Osteoblast (primary cell): ENCODE data around the gene VILL. TPM values are rescaled to one million over a fixed set of nuclear protein-coding genes. Genes with fewer than 3 reads are reported as not detected.

ENCODE experiments used
- DNase-seq: peaks from one replicate; pipeline ENCODE4 v3.0.0; 2011; ENCODE audit warnings: low spot score, mixed read lengths; ENCODE audit not compliant: insufficient read length; ENCODE audit errors: missing footprints
- H2AFZ ChIP-seq: 2 replicates; pipeline ENCODE4 v1.6.0; 2011; ENCODE audit warnings: mild to moderate bottlenecking, low read length
- H3K27ac ChIP-seq: 2 replicates; pipeline ENCODE4 v1.5.1; 2011; ENCODE audit warnings: mild to moderate bottlenecking, low read depth, low read length, moderate library complexity
- H3K27me3 ChIP-seq: 2 replicates; pipeline ENCODE4 v1.6.0; 2012; ENCODE audit warnings: mild to moderate bottlenecking, control low read depth, inconsistent platforms, low read length, moderate library complexity; ENCODE audit not compliant: insufficient read depth
- H3K36me3 ChIP-seq: 2 replicates; pipeline ENCODE4 v1.5.1; 2011; ENCODE audit warnings: mild to moderate bottlenecking, low read length, control low read depth, moderate library complexity; ENCODE audit not compliant: insufficient read depth
- H3K4me1 ChIP-seq: 2 replicates; pipeline ENCODE4 v1.5.1; 2011; ENCODE audit warnings: mild to moderate bottlenecking, low read length, control low read depth, moderate library complexity; ENCODE audit not compliant: insufficient read depth
- H3K4me2 ChIP-seq: 2 replicates; pipeline ENCODE4 v1.6.0; 2011; ENCODE audit warnings: mild to moderate bottlenecking, low read length; ENCODE audit not compliant: insufficient read depth
- H3K4me3 ChIP-seq: fragments of 200-600 bp; sonication (generic); 3 replicates; pipeline ENCODE4 v1.5.1; 2012; ENCODE audit warnings: mild to moderate bottlenecking, low read length, inconsistent platforms; ENCODE audit not compliant: insufficient read depth
- H3K79me2 ChIP-seq: 2 replicates; pipeline ENCODE4 v1.6.0; 2012; ENCODE audit warnings: mild to moderate bottlenecking, low read length, control low read depth, inconsistent platforms; ENCODE audit not compliant: insufficient read depth
- H3K9me3 ChIP-seq: 2 replicates; pipeline ENCODE4 v1.5.1; 2011; ENCODE audit warnings: low read depth, low read length, control low read depth
- H4K20me1 ChIP-seq: 2 replicates; pipeline ENCODE4 v1.6.0; 2012; ENCODE audit warnings: mild to moderate bottlenecking, low read length, control low read depth; ENCODE audit not compliant: insufficient read depth
- CTCF ChIP-seq: IDR thresholded peaks from 2 replicates; pipeline ENCODE4 v1.5.1; 2011; ENCODE audit warnings: mild to moderate bottlenecking, low read depth, low read length, moderate library complexity; ENCODE audit errors: extremely low read depth
- total RNA-seq: library from RNA; depleted of rRNA; stranded (reverse); fragments of >200 nt; gene quantifications from 2 replicates; pipeline ENCODE4 v1.2.3, GENCODE V29; 2012

VILL gene
- total RNA-seq, 1 donor = 7.6 TPM

GRCh38 chr3:38036286-38036685 lies 45.7 kb downstream of the VILL start:
- Histone ChIP-seq H3K27me3 (peaks cover 3% of the 10 kb centered on the region), H3K36me3 (no peaks in the 10 kb centered on the region), H3K27ac (no peak overlapping the region), H2AFZ (no peak overlapping the region), H3K4me2 (no peak overlapping the region), H4K20me1 (no peaks in the 10 kb centered on the region), H3K4me3 (no peak overlapping the region), H3K79me2 (no peaks in the 10 kb centered on the region), H3K9me3 (no peaks in the 10 kb centered on the region), H3K4me1 (peaks cover 20% of the 10 kb centered on the region)
- no peak for DNase-seq
- TF ChIP-seq CTCF = no peak

GRCh38 chr3:38036906-38037305 lies 46.3 kb downstream of the VILL start:
- no peak overlapping the region for H3K4me2 ChIP-seq
- no peak overlapping the region for H2AFZ ChIP-seq
- DNase-seq = peak; percentile 14
- no peaks in the 10 kb centered on the region for H3K79me2 ChIP-seq
- H3K4me1 ChIP-seq = peaks cover 14% of the 10 kb centered on the region
- H4K20me1 ChIP-seq = no peaks in the 10 kb centered on the region
- no peak overlapping the region for H3K27ac ChIP-seq
- TF ChIP-seq CTCF = no peak
- H3K27me3 ChIP-seq = peaks cover 3% of the 10 kb centered on the region
- H3K9me3 ChIP-seq = no peaks in the 10 kb centered on the region
- H3K36me3 ChIP-seq = no peaks in the 10 kb centered on the region
- H3K4me3 ChIP-seq = no peak overlapping the region

- peak overlapping the region; percentile 72 for H3K4me3 ChIP-seq
- no peaks in the 10 kb centered on the region for H4K20me1 ChIP-seq
- H3K4me1 ChIP-seq = peaks cover 14% of the 10 kb centered on the region
- H3K9me3 ChIP-seq = no peaks in the 10 kb centered on the region
- no peaks in the 10 kb centered on the region for H3K79me2 ChIP-seq
- TF ChIP-seq CTCF = no peak
- no peak for DNase-seq
- H3K36me3 ChIP-seq = no peaks in the 10 kb centered on the region
- peak overlapping the region; percentile 88 for H3K4me2 ChIP-seq
- no peak overlapping the region for H3K27ac ChIP-seq
- H2AFZ ChIP-seq = peak overlapping the region; percentile 96
- H3K27me3 ChIP-seq = peaks cover 4% of the 10 kb centered on the region
Observed at GRCh38 chr3:38038447-38038911, 47.9 kb downstream of the VILL start.

- DNase-seq = peak; percentile 82
- no peaks in the 10 kb centered on the region for H4K20me1 ChIP-seq
- peak within 1 kb of the TSS; percentile 72 for H3K4me3 ChIP-seq
- no peaks in the 10 kb centered on the region for H3K9me3 ChIP-seq
- peaks cover 10% of the 10 kb centered on the region for H3K27me3 ChIP-seq
- H3K4me1 ChIP-seq = peaks cover 14% of the 10 kb centered on the region
- TF ChIP-seq CTCF = no peak
- H3K79me2 ChIP-seq = no peaks in the 10 kb centered on the region
- peak within 1 kb of the TSS; percentile 88 for H3K4me2 ChIP-seq
- peak within 1 kb of the TSS; percentile 96 for H2AFZ ChIP-seq
- H3K27ac ChIP-seq = no peak within 1 kb of the TSS
- no peaks in the 10 kb centered on the region for H3K36me3 ChIP-seq
Observed at GRCh38 chr3:38039101-38039898, 48.7 kb downstream of the VILL start, which contains the start of gene DLEC1. DLEC1 (plus strand) TSS chr3:38039208; CDS start chr3:38039226, 18 bp downstream.
